ENCODE results near the gene CFTR. TPM values are rescaled to one million over a fixed set of nuclear protein-coding genes. Genes with fewer than 3 reads are reported as not detected.

CFTR gene
- total and polyA plus RNA-seq, 2 of the 4 experiments (the other 2 are of a cell fraction) = 0.18 to 0.21 TPM

DNA sequence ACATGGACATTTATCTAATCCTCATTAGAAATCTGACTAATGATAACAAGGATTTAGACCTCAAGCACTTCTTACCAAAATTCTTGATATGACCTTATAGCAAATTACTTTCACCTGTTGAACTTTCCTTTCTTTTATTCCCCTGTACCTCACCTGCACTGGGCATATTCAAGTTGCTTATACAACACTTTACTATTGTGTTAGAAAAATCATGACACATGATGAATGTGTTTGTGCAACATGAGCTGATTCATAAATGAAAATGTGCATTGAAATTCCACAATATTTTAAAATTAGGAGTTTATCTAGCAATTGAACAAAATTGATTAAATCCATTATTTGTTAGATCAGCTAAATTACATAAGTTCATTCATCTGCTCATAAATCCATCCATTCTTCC lies 160.6 kb downstream of the CFTR start:
- no peak overlapping the region for H2AFZ ChIP-seq (replicated peaks; ENCODE audit: low read length, poor library complexity)
- H2BK20ac ChIP-seq (ENCODE audit: low read depth, low read length) = no peak overlapping the region
- no peak overlapping the region for H2AK9ac ChIP-seq (replicated peaks; ENCODE audit: low read depth, low read length, poor library complexity)
- no peak overlapping the region for H2BK15ac ChIP-seq (ENCODE audit: low read depth, low read length)
- H3K4me1 ChIP-seq (ENCODE audit: control insufficient read depth, insufficient read depth, low read length) = no peaks in the 10 kb centered on the region
- no peak overlapping the region for H3K9ac ChIP-seq (ENCODE audit: low read depth, low read length)
- H2AK5ac ChIP-seq (ENCODE audit: low read depth, low read length) = no peak overlapping the region
- no peaks in the 10 kb centered on the region for H3K36me3 ChIP-seq (ENCODE audit: control insufficient read depth, insufficient read depth, low read length)
- H3K56ac ChIP-seq (ENCODE audit: extremely low read depth, insufficient read depth, low read length) = no peak overlapping the region
- no peak overlapping the region for H2BK120ac ChIP-seq (ENCODE audit: low read depth, low read length)
- no peak overlapping the region for H3K4me2 ChIP-seq (ENCODE audit: low read depth, low read length)
- ChIA-PET POLR2A (ENCODE audit: unreplicated experiment) (no interaction called here), CTCF (no interaction called here)
- no peaks in the 10 kb centered on the region for H3K9me1 ChIP-seq (ENCODE audit: insufficient read depth, low read length)
- TF ChIP-seq BHLHE40 (IDR thresholded peaks at IDR 0.05; ENCODE audit: low read depth, low read length) (no peak), RFX5 (IDR thresholded peaks at IDR 0.05; ENCODE audit: low read depth, low read length) (no peak), FOS (IDR thresholded peaks at IDR 0.05; ENCODE audit: low read depth, low read length) (no peak), POLR2A (IDR thresholded peaks at IDR 0.05; ENCODE audit: low read depth, low read length) (no peak), USF2 (IDR thresholded peaks at IDR 0.05; ENCODE audit: low read depth, low read length) (no peak), MAZ (IDR thresholded peaks at IDR 0.05; ENCODE audit: borderline replicate concordance, low read depth, low read length) (no peak), CHD1 (IDR thresholded peaks at IDR 0.05; ENCODE audit: low read depth, low read length) (no peak), MXI1 (IDR thresholded peaks at IDR 0.05; ENCODE audit: borderline replicate concordance, low read depth, low read length) (no peak), MAFK (IDR thresholded peaks at IDR 0.05; ENCODE audit: low read depth, low read length) (no peak), ELK1 (IDR thresholded peaks at IDR 0.05; ENCODE audit: borderline replicate concordance, low read depth, low read length) (no peak), NFE2L2 (IDR thresholded peaks at IDR 0.05; ENCODE audit: low read depth, low read length) (no peak), CEBPB (IDR thresholded peaks at IDR 0.05; ENCODE audit: low read depth, low read length) (no peak), RAD21 (IDR thresholded peaks at IDR 0.05; ENCODE audit: low read length) (no peak), CTCF (conservative IDR thresholded peaks at IDR 0.05; ENCODE audit: low read depth, low read length) (no peak), SMC3 (IDR thresholded peaks at IDR 0.05; ENCODE audit: low read depth, low read length) (no peak), RCOR1 (IDR thresholded peaks at IDR 0.05; ENCODE audit: insufficient replicate concordance, low read length) (no peak)
- ATAC-seq (ENCODE audit: low read depth) (no peak), DNase-seq (no peak)
- BruUV-seq (replicated peaks) = no TSS peak
- intact Hi-C loops (cut with micrococcal nuclease) (no loop called here), in situ Hi-C loops (cut with MboI; ENCODE audit: low sequenced_read_pairs) (no loop called here), dilution Hi-C loops (cut with HindIII; ENCODE audit: low sequenced_read_pairs, unreplicated experiment) (no loop called here)
- H3K23ac ChIP-seq (ENCODE audit: low read depth, low read length) = no peak overlapping the region
- no peak overlapping the region for H4K8ac ChIP-seq (ENCODE audit: low read depth in 2 of 2, low read length in 2 of 2)
- H3K14ac ChIP-seq (replicated peaks; ENCODE audit: low read depth, low read length) = no peak overlapping the region
- H2BK5ac ChIP-seq (ENCODE audit: low read depth, low read length, poor library complexity, severe bottlenecking) = no peak overlapping the region
- H3K27ac ChIP-seq (ENCODE audit: insufficient read depth, low read length) = no peak overlapping the region
- H3K4ac ChIP-seq (ENCODE audit: low read depth, low read length) = no peak overlapping the region
- no peak overlapping the region for H4K5ac ChIP-seq (ENCODE audit: low read depth, low read length)
- H3K4me3 ChIP-seq (ENCODE audit: insufficient read depth, low read depth, low read length) = no peak overlapping the region
- no peak overlapping the region for H3K18ac ChIP-seq (ENCODE audit: low read depth, low read length)
- H3K9me3 ChIP-seq (ENCODE audit: control insufficient read depth, insufficient read depth, low read length) = no peaks in the 10 kb centered on the region
- H4K20me1 ChIP-seq (ENCODE audit: insufficient read depth, low read length) = no peaks in the 10 kb centered on the region
- no peaks in the 10 kb centered on the region for H3K27me3 ChIP-seq (ENCODE audit: control insufficient read depth, insufficient read depth, low read length)
- H4K91ac ChIP-seq (ENCODE audit: insufficient read depth, low read depth, low read length) = no peak overlapping the region
- no peaks in the 10 kb centered on the region for H3K79me1 ChIP-seq (ENCODE audit: low read depth in 1 of 2, low read length in 2 of 2)
